HG03097 (cell line): ENCODE results near the gene D2HGDH.

Experiments
- ATAC-seq: cut with Tn5 transposase; IDR thresholded peaks from one replicate; pipeline ENCODE4 v1.9.1; 2021; ENCODE audit not compliant: unreplicated experiment, low FRiP score

D2HGDH gene

GRCh38 chr2:241767464-241768250 is 33.2 kb downstream of the D2HGDH start:
- ATAC-seq, result no peak

DNA sequence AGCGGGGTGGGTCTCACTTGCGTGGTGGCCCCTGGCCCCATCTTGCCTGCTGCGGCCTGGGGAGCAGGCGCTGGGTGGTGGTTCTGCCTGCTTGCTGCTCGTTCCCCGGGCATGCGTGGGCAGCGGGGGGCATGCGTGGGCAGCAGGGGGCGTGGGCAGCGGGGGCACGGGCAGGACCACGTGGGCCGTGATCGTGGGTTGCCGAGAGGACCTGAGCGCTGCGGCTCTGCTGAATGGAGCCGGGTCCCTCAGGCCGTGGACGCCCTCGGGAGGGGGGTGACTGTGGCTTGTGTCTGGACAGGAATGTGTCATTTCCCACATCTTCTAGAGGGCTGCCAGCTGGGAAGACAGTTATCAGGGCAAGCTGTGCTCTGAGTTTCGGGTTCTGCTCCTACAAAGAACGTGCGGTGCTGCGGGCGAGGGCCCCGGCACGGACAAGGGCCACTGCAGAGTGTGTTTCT is 33.9 kb downstream of the D2HGDH start:
- no peak for ATAC-seq

GRCh38 chr2:241768850-241769249 is 34.4 kb downstream of the D2HGDH start:
- no peak for ATAC-seq

GRCh38 chr2:241769819-241770184 is 35.4 kb downstream of the D2HGDH start:
- no peak for ATAC-seq

DNA sequence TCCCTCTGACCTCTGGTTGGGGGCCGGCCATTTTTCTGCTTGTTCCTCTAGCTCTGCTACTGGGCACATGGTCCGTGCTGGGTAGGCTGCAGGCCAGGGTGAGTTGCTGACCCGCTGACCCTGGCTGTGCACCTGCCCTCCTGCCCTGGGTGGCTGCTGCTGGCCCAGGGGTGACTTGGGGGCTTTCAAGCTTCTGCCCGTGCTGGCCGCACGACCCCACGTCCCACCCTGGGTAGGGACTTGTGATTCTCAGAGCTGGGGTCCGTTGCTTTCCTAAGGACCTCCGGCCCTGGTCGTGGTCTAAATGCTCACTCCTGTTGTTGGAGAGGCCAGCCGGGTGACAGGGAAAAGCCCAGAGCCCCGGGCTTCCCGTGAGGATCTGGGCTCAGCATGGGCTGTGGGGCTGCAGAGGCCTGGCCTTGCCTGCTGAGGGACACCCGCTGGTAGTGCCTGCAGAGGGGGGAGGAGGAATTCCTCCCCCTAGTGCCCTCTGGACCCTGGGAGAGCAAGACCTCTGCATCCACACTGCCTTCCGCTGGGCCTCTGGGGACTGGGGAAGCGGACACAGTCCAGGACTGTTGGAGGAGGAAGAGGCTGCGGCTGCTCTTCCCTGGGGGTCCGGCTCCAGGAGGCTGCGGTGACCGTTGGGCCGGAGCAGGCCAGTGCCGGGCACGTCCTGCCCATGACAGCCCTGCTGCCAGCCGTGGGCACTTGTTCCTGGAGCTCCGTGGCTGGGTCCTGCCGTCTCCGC is 35.9 kb downstream of the D2HGDH start:
- no peak for ATAC-seq

- ATAC-seq, result no peak
Measured at GRCh38 chr2:241770936-241771285, 36.5 kb downstream of the D2HGDH start.

DNA sequence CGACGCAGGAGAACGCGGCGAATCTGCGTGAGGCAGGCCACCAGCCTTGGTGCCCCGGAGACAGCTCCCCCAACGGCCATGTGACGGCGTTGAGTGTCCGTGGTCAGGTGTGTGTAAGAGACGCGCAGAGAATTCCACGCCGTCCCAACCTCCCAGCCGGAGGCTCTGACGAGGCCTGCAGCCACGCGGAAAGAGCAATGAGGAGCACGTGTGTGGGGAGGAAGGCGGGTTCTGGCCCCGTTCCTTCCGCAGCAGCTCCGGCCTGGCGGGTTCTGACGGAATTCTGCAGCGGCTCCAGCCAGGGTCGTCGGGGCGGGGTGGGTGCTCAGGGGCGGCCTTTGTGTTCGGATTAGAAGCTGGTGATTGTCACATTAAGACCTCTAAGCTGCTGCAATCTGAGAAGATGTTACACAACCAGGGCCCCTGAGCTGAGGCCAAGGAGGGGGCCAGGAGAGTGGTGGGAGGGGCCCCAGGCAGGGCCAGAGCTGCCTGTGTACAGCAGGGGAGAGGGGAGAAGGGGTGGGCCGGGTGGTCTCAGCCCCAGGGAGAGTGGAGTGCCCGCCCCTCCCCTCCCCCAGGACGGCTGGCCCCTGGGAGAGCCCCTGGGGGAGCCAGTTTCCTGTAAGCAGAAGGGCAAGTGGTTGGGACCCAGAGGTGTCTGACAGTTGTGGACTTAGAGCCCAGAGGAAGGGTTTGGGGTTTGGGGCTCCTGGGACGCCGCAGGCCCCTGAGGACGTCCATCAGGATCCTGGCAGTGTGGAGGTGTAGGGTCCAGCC is 37.0 kb downstream of the D2HGDH start:
- ATAC-seq, result no peak

- no peak for ATAC-seq
Measured at GRCh38 chr2:241772063-241772499, 37.7 kb downstream of the D2HGDH start.

GRCh38 chr2:241773511-241774418 is 39.3 kb downstream of the D2HGDH start:
- no peak for ATAC-seq

- no peak for ATAC-seq
Measured at GRCh38 chr2:241774419-241775222, 40.2 kb downstream of the D2HGDH start.

DNA sequence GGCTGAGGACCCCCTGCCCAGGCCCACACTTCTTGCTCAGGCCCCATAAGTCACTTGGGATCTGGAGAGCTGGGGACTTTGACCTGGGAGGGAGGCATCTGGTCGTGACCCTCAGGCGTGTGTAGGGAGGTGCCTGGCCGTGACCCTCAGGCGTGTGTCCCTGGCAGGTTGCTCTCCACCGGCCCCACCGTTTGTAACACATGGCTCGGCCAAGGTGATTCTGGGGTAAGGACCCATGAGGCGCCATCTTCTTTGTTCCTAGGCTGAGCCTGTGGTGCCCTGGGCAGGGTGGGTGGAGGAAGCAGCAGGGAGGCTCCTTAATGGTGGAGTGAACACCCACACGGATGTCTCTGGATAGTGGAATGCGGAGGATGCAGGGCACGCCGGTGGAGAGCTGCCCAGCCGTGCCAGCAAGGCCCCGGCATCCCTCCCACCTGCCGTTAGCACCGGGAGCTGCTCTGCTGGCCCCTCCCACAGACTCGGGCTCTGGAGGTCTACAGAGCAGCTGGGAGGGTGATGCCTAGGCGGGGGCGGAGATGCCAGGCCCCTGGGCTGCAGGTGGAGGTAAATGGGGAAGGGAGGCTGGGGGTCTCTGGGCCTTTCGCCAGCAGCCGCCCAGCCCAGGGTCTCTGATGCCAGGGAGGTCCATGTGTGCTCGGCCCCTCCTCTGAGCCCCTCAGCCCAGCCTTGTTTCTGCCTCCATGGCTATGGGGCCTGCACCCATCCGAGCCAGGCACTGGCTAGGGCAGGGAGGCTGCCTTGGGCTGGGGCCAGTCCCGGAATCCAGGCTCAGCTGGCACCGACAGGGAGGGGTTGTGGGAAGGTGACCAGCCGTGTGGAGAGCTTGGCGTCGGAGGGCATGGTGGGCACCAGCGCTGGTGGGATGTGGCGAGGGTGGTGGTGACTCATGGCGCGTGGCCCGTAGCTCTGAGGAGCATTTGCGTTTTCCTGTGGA is 41.1 kb downstream of the D2HGDH start:
- ATAC-seq, result no peak

DNA sequence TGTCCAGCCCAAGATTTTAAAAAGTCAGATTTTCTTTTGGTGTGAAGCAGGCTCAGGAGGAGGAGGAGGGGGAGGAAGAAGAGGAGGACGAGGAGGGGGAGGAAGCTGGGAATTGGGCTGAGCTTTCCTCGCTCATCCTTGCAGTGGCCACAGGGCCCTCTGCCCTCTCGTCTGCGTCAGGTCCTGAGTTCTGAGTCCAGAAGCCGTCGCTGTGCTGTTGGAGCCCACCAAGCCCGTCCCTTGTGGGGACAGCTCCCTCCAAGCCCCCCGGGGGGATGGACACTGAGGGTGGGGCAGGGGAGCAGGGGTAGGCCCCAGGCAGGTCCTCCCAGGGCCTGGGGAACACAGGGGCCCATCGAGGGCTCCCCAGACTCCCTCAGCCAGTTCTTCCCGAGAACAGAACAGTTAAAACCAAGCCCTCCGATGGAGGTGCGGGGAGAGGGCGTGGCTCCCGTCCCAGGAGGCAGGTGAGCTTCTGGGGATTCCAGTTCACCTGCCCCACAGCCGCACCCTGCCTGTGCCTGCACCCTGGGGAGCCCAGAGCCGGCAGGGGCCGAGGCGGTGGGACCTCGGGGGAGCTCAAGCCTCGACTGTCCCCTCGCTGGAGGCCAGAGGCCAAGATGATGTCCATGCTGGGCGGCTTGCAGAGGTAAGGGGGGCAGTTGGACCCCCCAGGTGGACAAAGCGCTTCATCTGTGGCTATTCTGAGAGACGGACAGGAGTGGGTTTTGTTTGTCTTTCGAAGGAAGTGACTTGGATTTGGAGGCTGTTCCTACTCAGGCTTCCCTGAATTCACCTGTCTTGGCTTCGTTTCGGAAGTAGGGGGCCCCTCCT is 42.1 kb downstream of the D2HGDH start, which contains the start of gene GAL3ST2:
Gene GAL3ST2, plus strand, starts transcription at position 487 of the 834 bp plus-strand sequence. Its CDS starts 134 bp downstream, at position 621.
- ATAC-seq, result no peak

DNA sequence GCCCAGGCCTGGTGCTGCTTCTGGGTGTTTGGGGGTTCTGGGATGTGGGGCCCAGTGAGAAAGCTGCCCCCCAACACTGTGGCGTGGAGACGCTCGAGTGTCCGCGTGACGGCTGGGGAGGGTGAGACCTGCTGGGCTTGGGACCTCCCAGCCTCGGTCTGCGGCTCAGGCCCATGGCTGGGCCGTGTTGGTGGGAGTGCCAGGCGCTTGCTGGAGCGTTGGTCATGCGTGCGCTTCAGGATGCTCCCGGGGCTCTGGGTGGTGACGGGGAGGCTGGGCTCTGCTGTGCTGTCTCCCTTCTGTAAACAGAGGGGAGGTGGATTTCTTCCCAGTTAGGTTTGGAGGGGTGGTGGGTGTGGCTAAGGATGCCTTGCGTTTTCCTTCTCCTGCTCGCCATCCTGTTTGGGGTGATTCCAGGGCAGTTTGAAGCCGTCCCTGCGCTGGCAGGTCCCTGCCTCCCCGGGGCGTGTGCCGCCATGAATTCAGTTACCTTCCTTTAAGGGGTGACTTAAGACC is 42.8 kb downstream of the D2HGDH start:
- ATAC-seq, result no peak

DNA sequence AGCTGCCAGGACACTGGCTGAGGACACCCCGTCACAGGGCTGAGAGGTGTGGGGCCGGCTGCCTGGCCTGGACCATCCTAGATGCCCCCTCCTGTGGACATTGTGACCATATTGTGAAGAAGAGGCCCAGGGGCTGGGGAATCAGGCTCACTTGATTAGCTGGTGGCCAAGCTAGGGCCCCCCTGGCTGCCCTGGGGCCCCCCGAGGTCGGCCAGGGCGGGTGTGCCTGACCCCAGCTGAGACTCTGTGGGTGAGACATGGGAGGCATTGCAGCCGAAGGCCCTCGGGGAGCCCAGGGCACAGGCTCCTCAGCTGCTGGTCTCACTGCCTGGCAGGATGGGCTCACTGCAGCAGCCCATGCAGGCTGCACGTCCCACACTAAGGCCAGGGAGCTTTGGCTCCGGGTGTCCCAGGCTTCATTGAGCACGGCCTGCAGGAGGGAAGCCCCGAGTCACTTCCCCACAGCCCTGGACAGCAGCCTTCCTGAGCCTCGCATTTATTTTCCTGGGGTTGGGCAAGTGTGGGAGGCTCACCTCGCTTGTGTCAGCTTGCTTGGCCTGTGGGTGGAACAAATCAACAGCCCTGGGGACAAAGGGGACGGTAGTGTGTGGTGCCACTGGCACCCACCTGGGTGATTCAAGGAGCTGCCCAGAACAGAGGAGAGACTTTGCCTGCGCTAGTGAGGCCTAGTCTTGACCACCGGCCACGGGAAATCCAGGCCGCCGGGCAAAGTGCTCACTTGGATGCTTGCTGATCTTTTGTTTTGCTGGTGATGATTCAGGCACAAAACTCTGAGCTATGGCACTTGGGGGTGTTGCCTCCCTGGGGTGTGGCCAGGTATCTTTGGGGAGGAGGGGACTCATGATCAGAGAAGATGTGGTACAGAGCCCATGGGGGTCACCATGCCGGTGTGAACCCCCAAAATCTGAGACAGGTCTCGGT is 43.5 kb downstream of the D2HGDH start:
- no peak for ATAC-seq

GRCh38 chr2:241780939-241781569 is 46.6 kb downstream of the D2HGDH start:
- ATAC-seq, result no peak
